T1000 (cell line): ENCODE measurements around the gene ANKRD29.
"Not testable (repeated sequence)": the region's sequence is repeated elsewhere in the genome, so short reads cannot be mapped to it uniquely, and the experiment has no call there.

ENCODE experiments used
- DNase-seq: peaks from one replicate; lab custom pipeline; 2025; ENCODE audit warnings: mixed read lengths; lab: John Stamatoyannopoulos, UW

Gene ANKRD29

DNA sequence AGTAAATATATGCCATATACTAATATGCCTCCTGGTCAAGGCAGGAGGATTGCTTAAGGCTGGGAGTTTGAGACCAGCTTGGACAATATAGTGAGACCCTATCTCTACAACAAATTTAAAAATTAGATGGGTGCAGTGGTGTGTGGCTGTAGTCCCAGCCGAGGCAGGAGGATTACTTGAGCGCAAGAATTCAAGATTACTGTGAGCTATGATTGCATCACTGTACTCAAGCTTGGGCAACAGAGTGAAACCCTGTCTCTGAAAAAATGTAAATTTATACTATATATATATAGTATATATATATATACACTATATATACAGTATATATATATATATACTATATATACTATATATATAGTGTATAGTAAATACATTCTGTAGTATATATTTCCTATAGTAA, 46.5 kb downstream of the ANKRD29 start:
- no peak for DNase-seq

DNA sequence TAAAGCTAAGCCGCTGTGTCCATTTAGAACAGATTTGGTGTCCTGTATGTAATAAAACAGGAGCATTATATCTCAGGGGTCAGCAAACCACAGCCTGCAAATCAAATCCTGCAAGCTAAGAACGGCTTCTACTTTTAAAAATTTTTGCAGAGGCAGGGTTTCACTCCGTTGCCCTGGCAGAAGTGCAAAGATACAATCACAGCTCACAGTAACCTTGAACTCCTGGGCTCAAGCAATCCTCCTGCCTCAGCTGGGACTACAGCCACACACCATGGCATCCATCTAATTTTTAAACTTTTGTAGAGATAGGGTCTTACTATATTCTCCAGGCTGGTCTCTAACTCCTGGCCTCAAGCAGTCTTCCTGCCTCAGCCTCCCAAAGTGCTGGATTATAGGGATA, 47.8 kb downstream of the ANKRD29 start:
- DNase-seq, result no peak

DNA sequence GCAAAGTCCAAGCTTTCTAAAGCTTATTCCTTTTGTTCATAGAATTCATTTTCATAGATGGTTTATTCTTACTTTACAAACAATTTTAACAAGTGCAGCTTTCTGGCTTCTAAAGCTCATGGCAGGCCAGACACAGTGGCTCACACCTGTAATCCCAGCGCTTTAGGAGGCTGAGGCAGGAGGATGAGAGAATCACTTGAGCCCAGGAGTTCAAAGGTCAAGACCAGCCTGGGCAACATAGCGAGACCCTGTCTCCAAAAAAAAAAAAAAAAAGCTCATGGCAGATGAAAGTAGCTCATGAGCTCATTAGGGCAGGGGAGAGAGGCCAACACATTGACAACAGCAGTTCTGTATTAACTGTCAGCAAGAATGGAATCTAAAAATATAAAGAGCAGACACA, 48.3 kb downstream of the ANKRD29 start:
- DNase-seq, result no peak

DNA sequence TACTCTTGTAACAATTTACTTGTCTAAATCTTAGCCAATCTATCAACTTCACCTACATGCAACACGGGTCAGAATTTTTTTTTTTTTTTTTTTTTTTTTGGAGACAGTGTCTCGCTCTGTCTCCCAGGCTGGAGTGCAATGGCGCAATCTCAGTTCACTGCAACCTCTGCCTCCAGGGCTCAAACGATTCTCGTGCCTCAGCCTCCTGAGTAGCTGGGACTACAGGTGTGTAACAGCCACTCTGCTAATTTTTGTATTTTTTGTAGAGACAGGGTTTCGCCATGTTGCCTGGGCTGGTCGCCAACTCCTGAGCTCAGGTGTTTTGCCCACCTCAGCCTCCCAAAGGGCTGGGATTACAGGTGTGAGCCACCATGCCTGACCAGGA, 49.6 kb downstream of the ANKRD29 start:
- DNase-seq, result not testable (repeated sequence)

DNA sequence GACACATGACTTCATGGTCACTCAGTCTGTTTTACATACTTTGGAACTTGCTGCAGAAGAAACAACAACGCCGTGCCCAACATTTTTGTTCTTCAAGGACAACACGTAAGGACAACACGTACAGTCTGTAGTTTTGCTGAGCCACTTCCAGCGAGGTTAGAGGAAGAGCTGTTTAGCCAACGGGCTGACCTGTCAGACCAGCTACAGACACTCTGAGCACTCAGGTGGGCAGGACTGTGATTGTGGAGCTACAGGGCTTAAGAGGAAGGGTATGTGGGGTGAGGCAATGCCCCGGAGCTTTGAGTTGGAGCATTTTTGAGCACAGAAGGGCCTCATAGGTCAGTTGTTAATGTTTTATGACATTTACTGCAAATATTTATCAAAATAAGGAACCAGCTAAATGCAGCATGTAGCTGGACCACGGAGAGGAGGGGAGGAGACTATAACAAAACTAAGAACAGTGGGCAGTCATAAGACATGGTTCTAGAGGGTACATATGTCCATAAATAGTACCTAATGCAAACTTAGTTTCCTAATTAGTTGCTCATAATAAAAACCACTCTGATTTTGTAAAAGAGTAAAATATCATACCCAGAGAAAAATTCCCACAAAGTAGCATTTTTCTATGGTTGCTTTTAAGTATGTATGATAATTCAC, 50.1 kb downstream of the ANKRD29 start:
- no peak for DNase-seq

DNA sequence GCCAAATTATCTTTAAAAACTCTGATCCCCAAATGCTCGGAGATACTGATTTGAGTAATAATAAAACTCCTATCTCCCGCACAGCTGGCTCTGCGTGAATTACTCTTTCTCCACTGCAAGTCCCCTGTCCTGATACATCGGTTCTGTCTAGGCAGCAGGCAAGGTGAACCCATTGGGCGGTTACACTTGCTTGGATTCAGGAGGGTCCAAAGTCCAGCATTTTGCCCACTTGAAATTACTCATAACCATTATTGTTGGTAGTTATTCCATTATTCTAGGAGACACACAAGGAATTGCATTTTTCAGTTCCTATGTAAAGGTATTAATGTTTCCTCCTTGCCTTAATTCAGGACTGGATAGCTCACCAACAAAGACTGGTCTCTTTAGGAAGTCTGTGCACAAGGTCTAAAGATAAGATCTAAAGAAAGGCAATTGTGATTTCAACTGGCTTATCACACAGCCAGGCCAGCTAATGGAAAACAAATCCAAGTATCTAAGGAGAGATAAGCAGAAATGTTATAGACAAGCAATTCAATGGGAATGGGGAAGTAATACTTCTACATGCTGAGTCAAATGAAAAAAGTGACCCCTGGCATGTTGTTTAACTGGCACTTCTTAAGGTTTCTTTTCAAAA, 53.2 kb downstream of the ANKRD29 start:
- DNase-seq, result no peak

DNA sequence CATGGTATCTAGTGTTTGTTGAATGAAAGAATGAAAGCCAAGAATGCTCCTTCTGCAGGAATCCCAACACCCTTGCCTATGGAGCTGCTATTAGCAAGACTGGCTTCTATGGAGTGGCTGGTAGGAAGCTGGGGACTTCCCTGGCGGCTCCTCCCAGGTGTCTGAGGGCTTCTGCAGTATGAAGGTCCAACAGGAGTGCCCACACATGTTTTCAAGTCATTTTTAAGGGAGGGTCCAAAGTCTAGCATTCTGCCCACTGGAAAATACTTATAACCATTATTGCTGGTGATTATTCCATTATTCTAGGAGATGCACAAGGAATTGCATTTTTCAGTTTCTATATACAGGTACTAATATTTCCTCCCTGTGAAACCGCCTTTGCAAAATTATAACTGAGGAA, 54.5 kb downstream of the ANKRD29 start:
- no peak for DNase-seq

DNA sequence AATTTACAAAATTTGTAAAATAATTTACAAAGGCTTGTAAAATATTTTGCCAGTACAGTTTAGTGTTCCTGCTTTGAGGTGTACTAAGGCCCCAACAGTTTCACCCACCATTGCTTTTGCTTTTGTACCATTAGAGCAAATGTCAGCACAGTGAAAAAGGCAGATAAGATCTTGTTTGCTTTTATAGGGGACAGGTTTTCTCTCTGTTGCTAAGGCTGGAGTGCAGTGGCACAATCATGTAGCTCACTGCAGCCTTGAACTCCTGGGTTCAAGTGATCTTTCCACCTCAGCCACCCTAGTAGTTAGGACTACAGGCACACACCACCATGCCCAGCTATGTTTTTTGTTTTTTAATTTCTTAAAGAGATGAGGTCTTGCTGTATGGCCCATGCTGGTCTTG, 56.8 kb downstream of the ANKRD29 start:
- DNase-seq, result no peak

DNA sequence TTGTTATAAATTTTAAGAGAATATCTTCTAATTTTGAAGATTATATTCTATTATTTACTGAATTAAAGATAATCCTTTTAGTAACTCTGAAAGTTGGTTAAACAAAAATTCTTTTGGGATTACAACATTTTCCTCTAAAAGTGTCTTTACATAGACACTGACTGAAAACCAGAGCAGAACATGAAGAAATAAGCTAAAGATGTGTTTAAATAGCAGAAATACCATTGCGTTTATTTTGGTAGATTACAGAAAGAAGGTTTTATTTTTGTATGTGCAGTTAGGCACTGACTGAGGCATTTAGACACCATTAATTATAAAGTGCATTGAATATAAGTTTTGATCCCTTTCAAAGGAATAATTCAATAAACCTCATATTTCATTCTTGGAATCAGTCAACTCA, 62.9 kb downstream of the ANKRD29 start:
- no peak for DNase-seq

DNA sequence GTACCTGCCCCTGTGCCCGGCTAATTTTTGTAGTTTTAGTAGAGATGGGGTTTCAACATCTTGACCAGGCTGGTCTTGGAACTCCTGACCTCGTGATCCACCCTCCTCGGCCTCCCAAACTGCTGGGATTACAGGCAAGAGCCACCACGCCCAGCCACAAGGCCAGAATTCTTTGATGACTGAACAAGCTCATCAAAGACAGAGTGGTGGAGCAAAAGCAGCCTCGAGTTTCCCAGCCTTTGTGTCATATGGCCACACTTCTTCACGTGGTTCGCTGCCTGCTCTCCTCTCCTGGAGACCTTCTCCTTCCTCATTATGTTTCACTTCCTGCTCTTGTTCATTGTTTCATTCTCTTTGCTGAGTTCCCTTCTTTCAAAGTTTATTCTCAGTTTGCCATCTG, 66.5 kb downstream of the ANKRD29 start:
- no peak for DNase-seq

DNA sequence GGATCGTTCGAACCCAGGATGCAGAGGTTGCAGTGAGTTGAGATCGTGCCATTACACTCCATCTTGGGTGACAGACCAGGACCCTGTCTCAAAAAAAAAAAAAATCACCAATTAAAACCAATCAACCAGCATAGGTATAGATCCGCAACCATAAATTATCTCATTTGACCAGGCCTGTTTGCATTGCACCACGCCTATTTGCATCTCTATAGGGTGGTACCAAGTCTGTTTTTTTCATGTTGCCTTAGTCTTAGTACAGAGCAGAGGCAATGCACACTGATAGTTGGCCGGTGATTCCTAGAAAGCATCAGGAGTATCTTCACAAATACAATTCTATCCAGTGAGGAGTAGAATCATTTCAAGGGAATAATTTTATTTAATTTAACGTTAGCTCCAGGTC, 67.1 kb downstream of the ANKRD29 start:
- no peak for DNase-seq

DNA sequence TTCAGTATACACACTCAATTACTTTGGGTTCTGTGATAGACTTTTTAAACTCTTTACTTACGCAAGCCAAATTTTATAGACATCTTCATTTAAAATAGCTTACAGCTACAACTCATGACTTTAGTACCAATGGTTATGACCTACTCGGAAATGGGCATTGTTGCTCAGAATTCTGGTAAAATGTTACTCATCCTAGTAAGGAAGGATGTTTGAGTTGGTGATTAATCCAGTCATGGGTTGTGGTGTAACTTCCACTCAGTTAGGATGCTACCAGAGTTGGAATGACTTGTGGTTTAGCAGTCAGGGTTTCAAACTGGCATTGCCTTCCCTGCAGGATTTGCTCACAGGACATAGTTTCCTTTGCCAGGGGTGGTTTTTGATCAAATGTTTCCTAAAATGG, 69.0 kb downstream of the ANKRD29 start:
- DNase-seq, result no peak

DNA sequence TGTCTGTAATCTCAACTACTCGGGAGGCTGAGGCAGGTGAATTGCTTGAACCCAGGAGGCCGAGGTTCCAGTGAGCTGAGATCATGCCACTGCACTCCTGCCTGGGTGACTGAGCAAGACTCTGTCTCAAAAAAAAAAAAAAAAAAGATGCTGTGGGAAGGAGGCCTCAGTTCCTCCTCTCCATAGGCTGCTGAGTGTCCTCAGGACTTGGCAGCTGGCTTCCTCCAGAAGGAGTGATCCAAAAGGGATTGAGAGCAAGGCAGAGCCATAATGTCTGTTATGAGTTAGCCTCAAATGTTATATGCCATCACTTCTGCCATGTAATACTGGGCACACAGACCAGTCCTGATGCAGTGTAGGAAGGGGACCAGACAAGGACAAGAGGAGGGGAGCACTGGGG, 69.8 kb downstream of the ANKRD29 start:
- DNase-seq, result no peak

DNA sequence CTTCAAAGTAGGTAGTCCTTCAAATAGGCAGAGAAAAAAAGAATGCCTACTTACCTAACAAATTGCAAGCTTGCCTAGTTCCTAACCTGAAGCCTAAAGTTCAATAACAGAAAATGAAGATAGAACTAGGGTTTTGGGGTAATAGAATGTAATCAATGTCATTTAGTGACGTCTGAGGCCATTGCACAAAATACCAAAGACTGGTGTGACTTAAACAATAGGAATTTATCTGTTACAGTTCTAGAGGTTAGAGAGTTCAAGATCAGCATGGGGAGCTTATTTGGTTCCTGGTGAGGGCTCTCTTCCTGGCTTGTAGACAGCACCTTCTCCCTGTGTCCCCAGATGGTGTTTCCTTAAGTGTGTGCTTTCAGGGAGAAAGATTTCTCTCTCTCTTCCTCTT, 71.7 kb downstream of the ANKRD29 start:
- DNase-seq, result no peak

DNA sequence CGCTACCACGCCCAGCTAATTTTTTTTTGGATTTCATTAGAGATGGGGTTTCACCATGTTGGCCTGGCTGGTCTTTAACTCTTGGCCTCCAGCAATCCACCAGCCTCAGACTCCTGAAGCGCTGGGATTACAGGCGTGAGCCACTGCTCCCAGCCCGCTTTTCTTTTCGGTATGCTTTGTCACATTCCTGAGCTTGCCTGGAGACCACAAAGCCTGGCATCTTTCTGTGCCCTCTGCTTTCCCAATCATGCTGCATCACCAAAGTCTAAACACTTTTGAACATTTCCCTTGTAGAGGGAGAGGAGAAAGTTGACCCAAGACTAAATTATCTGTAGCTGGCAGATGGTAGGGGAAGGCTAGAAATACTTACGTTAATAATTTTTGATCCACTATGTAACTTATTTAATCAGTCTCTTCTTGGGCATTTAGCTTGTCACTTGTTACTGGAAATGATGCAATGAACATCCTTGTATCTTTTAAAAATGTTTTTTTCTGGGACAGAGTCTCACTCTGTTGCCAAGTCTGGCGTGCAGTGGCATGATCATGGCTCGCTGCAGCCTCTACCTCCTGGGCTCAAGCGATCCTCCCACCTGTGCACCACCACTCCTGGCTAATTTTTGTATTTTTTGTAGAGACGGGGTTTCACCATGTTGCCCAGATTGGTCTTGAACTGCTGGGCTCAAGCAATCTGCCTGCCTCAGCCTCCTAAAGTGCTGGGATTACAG, 73.7 kb downstream of the ANKRD29 start:
- DNase-seq, result peak; percentile 13

DNA sequence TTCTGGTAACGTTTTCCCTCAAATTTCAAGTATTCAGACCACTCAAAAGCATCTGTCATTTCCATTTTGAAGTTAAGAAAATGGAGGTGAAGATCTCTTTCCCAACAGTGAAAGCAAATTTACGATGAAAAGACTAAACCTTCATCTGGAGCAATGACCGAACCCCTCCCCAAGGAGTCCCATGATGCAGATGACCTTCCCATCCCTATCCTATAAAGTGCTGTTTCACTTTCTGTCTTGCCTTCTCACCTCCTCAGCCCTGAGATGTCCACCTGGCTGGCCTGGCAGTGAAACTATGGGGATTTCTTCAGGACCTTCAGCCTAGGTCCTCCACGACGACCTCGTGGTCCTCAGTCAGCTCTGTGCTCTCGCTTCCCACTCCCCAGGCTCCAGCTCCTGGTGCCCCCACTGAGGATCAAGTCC, 75.5 kb downstream of the ANKRD29 start:
- no peak for DNase-seq

DNA sequence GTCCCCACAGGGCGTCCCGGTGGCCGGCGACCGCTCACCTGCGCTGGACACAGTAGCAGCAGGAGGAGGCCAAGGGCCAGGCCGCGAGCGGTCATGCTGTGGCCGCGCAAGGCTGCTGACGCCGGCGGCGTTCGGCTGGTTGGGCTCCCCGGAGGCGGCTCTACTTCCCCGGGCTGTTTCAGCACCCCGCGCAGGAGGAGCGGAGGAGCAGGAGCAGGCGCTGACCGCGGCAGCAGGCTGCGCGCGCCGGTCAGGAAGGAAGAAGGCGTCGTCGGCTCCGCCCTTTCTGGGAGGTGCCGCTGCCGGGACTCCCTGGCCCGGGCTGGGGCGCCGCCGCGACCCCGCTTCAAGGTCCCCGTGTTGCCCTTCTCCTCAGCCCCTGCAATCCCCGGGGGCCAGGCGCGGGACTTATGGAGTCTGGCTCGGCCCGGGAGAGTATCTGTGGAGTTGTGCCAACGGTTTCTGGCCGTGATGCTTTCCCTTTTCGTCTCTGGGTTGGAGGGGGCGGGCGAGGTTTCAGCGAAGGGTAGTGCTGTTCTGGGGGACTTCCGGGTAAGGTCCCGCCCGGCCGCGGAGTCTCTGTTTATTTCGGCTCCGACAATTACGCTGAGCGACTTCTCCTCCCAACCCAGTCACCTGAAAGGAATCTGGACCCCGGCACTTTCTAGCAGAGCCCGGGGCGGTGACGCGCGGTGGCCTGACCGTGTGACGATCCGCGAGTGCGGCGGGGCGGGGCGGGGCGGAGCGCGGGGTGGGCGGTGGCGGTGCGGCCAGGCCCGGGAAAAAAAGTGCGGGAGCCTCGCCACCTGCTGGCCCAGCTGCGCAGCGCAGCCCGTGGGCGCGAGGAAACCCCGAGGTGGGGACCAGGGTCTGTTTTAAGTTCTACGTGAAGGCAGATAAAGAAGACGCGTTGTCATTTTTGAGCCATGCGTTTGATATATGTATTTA, 76.2 kb downstream of the ANKRD29 start, which contains the start of gene NPC1:
Gene NPC1 (minus strand): TSS at position 258 of the 948 bp plus-strand sequence. CDS start 163 bp downstream, at position 95.
- DNase-seq, result peak; percentile 91

DNA sequence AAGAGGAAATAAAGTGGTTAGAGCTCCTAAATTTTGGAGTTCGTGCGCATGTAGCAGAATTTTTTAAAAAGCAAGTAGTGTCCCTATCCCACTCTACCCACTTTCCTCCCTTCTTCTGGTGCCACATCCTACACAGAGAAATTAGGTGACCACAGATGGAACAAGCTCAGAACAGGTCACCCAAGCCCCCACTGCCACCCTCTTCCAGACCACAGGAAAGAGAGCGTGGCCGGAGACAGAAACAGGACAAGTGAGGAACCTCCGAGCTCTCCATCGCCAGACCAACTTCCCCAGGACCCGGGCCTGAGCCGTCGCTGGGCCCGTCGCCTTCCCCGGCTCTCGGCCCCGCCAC, 76.8 kb downstream of the ANKRD29 start:
- no peak for DNase-seq

DNA sequence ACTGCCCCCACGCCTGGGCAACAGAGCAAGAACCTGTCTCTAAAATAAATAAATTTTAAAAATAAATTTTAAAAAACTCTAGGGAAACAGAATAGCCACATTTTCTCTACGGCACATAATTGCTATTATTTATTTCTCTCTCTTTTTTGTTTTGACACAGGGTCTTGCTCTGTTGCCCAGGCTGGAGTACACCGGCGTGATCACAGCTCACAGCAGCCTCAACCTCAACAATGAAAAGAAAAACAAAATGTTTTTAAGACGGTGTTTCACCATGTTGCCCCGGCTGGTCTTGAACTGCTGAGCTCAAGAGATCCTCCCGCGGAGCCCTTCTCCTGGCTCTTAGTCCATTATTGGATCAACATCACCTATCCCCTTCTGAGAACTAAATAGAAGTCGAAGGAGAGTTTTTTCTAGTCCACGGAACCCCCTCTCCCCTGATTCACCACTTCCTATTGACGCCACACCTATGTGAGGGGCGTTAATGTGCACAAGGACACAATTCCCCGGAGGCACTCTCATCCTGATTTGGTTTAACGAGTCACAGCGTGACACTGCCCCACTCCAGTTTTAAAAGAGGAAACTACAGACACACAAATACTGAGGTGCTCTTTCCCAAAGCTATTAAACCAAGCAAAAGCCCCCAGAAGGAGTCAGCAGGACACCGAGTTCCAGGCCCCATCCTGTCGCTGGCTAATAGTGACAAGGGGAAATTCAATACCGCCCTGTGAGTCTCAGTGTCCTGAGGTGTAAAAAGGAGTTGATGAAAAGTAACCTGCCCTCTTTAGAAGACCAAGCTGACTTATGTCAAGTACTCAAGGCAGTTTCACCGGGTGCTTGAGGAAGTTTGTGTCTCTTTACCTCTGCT, 77.5 kb downstream of the ANKRD29 start:
- DNase-seq, result no peak

DNA sequence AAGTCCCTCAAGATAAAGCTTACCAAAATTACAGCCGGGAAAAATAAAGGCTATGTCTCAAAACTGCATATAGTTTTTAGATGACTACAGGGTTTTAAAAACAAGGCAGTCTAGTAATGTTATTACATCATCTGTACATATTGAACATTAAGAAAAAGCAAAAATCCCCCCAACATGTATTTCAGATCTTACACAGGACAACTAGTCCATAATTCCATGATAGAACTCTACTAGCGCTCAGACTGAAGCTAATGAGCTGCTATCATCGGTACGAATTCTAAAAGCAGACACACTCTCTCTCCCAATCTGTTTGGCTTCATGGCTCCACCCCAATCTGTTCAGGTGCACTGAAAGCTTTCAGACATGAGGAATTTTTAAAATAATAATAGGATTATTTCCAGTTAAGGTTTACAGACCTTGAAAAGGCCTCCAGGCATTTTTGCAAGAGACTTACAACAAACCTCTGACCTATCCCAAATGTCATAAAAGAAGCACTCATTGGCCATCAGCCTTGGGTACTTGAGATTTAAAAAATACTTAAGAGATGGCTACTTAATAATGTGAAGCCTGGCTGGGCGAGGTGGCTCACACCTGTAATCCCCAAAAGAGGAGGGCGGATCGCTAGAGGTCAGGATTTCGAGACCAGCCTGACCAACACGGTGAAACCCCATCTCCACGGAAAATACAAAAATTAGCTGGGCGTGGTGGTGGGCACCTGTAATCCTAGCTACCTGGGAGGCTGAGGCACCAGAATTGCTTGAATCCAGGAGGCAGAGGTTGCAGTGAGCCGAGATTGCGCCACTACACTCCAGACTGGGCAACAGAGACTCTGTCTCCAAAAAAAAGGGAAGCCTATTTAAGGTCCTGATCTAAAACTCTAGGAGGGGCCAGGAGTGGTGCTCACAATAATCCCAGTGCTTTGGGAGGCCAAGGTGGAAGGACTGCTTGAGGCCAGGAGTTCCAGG, 78.4 kb downstream of the ANKRD29 start:
- no peak for DNase-seq
